ENCODE measurements around the gene EDEM1.

GRCh38 chr3:5143464-5143863 lies 44.0 kb upstream of the EDEM1 start:
- TF ChIP-seq, protein P1, sequence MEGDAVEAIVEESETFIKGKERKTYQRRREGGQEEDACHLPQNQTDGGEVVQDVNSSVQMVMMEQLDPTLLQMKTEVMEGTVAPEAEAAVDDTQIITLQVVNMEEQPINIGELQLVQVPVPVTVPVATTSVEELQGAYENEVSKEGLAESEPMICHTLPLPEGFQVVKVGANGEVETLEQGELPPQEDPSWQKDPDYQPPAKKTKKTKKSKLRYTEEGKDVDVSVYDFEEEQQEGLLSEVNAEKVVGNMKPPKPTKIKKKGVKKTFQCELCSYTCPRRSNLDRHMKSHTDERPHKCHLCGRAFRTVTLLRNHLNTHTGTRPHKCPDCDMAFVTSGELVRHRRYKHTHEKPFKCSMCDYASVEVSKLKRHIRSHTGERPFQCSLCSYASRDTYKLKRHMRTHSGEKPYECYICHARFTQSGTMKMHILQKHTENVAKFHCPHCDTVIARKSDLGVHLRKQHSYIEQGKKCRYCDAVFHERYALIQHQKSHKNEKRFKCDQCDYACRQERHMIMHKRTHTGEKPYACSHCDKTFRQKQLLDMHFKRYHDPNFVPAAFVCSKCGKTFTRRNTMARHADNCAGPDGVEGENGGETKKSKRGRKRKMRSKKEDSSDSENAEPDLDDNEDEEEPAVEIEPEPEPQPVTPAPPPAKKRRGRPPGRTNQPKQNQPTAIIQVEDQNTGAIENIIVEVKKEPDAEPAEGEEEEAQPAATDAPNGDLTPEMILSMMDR (conservative IDR thresholded peaks at IDR 0.05 in 1 of 2, IDR thresholded peaks at IDR 0.05 in 1 of 2; ENCODE audit: extremely low read depth in 1 of 2, insufficient read depth in 1 of 2, low read depth in 1 of 2, low read length in 2 of 2), result no peak
- TF ChIP-seq EZH2 (IDR thresholded peaks at IDR 0.05; ENCODE audit: borderline replicate concordance, low read length), result no peak

Measured in mammary epithelial cell (primary cell).